Neutrophil (primary cell): ENCODE data around the gene LRG1.

Experiments used
- H3K27ac ChIP-seq: fragments of 200-600 bp; sonication (generic); 2 replicates; pipeline ENCODE4 v1.5.1; 2016; ENCODE audit warnings: mild to moderate bottlenecking, moderate library complexity
- H3K27me3 ChIP-seq: fragments of 200-600 bp; sonication (generic); 2 replicates; pipeline ENCODE4 v1.6.0; 2016; ENCODE audit warnings: mild to moderate bottlenecking
- H3K36me3 ChIP-seq: fragments of 200-600 bp; sonication (generic); 2 replicates; pipeline ENCODE4 v1.5.1; 2017
- H3K4me1 ChIP-seq, 2 experiments: fragments of 200-600 bp in 1 of 2; sonication (generic) in 1 of 2; 1 replicate in 1 of 2; 2 replicates in 1 of 2; pipeline versions ENCODE4 v1.5.1 to v1.6.1; 2013 to 2016; ENCODE audit warnings: low read depth in 1 of 2, low read length in 1 of 2, mild to moderate bottlenecking in 1 of 2, moderate library complexity in 1 of 2; ENCODE audit not compliant: control insufficient read depth in 1 of 2, insufficient read depth in 1 of 2
- H3K4me3 ChIP-seq, 2 experiments: fragments of 200-600 bp in 1 of 2; sonication (generic) in 1 of 2; 1 replicate in 1 of 2; 2 replicates in 1 of 2; pipeline ENCODE4 v1.5.1; 2013 to 2016; ENCODE audit warnings: low read depth in 1 of 2, low read length in 1 of 2, mild to moderate bottlenecking in 1 of 2, moderate library complexity in 1 of 2
- H3K9me3 ChIP-seq: fragments of 200-600 bp; sonication (generic); 2 replicates; pipeline ENCODE4 v1.5.1; 2016
- TF ChIP-seq, protein P1 (sequence below): fragments of 200-600 bp; sonication (generic); IDR thresholded peaks from 2 replicates; pipeline ENCODE4 v1.5.1; 2016; ENCODE audit warnings: antibody characterized with exemption

Gene LRG1

DNA sequence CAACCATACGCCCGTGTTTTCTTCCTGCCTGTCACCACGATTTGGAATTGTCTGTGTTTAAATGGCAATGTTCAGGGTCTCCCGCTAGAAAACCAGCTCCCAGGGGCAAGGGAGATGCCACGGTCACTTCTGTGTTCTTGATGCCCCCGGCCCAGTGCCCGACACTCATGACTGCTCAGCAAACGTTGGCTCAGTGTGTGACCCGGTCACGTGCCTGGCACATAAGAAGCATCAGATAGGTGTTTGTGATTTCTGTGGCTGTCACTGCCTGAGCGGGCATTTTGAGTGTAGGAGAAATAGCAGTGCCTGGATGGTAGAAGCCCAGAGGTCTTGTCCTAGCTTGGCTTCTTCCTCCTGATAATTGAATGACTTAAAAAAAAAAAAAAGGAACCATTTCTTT is 52.3 kb downstream of the LRG1 start:
- Histone ChIP-seq H3K9me3 (no peaks in the 10 kb centered on the region), H3K27me3 (no peaks in the 10 kb centered on the region), H3K36me3 (peaks cover 62% of the 10 kb centered on the region), H3K27ac (no peak overlapping the region), H3K4me1 (no peaks in the 10 kb centered on the region), H3K4me3 (no peak overlapping the region)
- TF ChIP-seq, protein P1, sequence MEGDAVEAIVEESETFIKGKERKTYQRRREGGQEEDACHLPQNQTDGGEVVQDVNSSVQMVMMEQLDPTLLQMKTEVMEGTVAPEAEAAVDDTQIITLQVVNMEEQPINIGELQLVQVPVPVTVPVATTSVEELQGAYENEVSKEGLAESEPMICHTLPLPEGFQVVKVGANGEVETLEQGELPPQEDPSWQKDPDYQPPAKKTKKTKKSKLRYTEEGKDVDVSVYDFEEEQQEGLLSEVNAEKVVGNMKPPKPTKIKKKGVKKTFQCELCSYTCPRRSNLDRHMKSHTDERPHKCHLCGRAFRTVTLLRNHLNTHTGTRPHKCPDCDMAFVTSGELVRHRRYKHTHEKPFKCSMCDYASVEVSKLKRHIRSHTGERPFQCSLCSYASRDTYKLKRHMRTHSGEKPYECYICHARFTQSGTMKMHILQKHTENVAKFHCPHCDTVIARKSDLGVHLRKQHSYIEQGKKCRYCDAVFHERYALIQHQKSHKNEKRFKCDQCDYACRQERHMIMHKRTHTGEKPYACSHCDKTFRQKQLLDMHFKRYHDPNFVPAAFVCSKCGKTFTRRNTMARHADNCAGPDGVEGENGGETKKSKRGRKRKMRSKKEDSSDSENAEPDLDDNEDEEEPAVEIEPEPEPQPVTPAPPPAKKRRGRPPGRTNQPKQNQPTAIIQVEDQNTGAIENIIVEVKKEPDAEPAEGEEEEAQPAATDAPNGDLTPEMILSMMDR = no peak
